Urothelium cell line (cell line): Measurements from ENCODE around the gene NCOA1.
"Not testable (repeated sequence)": the region's sequence is repeated elsewhere in the genome, so short reads cannot be mapped to it uniquely, and the experiment has no call there.

ENCODE experiments used
- DNase-seq: peaks from one replicate; pipeline ENCODE4 v3.0.0; 2011; ENCODE audit warnings: low spot score, mixed read lengths
- FAIRE-seq: peaks from 2 replicates; lab custom pipeline; 2011; peaks lifted over from hg19 to GRCh38; lab: Jason Lieb, UNC

Gene NCOA1

DNA sequence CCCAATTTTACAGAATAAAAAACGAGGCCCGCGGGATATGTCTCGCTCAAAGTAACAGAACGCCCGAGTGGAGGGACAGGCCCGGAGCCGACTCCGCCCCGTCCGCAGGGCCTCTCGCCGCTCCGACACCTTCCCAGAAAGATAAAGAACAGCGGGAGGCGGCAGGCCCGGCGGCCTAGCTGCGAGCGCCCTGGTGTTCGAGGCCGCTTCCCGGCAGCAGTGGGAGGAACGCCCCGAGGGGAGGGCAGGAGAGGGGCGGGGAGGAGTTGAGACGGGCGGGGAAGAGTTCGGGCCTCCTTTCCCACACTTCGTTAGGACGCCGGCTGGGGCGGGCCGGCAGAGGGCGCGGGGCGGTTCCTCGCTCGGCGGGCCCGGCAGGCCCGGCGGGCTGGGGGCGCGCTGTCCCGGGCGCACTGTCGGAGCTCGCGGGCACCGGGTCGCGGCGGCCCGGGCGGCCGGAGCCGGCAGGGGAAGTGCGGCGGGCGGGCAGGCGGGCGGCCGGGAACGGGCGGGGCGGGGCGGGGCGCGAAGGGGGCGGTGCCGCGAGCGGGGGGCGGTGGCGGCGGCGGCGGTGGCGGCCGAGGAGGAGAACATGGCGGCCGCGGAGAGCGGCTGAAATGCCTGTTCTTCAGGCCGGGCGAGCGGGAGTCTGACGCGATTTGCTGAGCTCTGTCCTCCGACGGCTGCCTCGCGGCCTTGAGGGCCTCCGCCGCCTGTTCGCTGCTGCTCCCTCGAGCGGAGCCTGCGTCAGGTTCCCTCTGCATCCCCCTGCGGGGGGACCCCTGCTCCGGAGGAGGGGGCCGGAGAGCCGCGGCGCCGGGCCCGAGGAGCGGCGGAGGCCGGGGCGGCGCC lies at the start of gene NCOA1:
Gene NCOA1, plus strand, starts transcription at position 565 of the 852 bp plus-strand sequence. CDS start 167,424 bp downstream, outside the sequence.
- peak; percentile 96 for DNase-seq
- no peak for FAIRE-seq

GRCh38 chr2:24448797-24449196 lies 42.3 kb upstream of the NCOA1 start:
- DNase-seq (no peak), FAIRE-seq (no peak)

GRCh38 chr2:24449344-24449743 lies 41.7 kb upstream of the NCOA1 start:
- FAIRE-seq: no peak
- no peak for DNase-seq

DNA sequence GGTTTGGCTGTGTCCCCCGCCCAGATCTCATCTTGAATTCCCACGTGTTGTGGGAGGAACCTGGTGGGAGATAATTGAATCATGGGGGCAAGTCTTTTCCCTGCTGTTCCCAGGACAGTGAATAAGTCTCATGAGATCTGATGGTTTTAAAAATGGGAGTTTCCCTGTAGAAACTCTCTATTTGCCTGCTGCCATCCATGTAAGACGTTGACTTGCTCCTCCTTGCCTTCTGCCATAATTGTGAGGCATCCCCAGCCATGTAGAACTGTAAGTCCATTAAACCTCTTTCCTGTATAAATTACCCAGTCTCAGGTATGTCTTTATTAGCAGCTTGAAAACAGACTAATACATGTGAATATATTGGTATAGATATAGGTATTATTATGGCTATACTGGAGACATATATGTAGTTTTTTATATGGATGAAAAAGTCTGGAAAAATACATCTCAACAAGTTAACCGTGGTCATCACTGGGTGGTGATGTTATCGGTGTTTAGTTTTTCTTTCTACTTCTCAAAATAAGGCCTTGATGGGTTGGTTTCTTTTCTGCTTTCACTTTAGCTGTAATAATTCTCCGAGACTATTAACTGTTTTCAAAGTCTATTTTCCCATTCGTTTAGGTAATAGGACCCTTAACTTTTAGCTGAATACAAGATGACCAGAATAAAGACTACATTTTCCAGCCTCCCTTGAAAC lies 39.1 kb upstream of the NCOA1 start:
- FAIRE-seq (no peak), DNase-seq (no peak)

DNA sequence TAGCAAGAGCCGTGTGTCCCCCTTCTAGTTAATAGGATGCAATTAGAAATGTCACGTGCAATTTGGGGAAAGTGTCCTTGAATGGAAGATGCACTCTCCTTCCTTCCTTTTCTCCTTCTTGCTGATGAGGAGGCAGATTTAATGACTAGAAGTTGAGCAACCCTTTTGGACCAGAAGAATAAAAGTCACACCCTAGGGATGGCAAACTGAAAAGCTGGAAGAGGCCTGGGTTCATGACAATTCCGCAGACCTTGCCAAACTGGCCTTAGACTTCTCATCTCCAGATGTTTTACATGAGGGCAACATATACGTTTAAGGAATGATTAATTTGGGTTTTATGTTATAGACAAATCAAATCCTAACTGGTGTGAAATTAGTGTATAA lies 38.6 kb upstream of the NCOA1 start:
- FAIRE-seq: no peak
- DNase-seq: no peak

- no peak for FAIRE-seq
Measured at GRCh38 chr2:24453379-24454073, 37.5 kb upstream of the NCOA1 start.

DNA sequence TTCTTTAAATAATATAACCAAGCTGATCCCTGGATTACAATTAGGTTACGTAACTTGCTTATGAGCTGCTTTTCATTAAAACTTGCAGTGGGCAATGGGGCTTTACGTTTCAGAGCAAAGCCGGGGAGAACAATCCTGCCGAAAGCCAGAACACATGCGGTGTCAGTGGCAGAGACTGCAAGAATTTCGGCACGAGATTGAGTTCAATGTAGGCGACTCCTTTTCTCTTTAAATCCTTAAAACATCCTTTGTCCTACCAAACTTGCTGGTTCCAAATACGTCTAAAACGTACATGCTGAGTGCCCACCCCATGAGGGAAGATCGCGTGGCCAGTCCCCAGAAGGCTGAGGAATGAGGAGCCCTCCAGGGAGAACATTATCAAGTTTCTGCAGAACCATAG lies 36.8 kb upstream of the NCOA1 start:
- no peak for FAIRE-seq
- DNase-seq: no peak

More at GRCh38 chr2:24453379-24454073, 37.5 kb upstream of the NCOA1 start:
- DNase-seq: no peak

DNA sequence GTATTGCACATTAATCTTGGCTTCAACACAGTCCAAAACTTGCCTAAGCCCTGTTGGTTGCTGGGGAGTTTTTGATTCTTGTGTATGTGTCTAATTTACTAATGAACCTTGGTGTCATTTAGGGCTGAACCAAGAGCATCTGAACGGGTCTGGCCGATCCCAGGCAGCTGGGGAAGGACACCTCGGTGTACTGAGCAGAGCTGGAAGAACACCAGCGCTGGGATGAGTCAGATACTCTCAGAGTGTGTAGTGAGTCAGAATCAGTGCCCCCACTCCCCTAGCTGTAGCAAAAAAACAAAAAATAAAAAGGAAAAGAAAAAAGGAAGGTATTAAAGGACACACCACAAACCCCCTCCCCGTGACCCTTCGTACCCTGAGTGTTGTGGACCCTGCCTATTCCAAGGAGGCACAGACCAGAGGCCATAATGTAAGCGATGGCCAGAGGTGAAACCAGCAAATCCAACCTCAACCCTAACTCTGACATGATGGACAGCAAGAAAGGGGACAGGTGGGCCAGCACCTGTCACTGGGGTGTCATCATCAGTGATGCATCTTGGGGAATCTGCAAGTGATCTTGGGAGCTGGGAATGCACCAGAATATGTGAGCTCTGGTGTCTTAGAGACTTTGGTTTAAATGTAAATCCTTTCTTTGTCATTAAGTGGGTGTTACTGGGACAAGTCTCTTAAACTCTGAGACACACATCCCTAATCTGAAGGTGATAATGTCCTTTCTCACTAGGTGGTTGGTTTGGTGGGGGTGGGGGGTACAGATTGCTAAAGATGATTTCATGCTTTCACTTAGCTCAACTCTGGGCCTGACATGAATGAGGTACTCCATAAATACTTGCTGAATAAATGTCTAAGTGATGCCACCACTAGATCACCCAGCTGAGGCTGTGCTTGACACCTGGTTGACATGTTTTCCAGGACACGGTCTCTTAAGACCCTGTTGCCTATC lies 34.2 kb upstream of the NCOA1 start:
- DNase-seq (peak; percentile 94), FAIRE-seq (peak; percentile 46)

GRCh38 chr2:24457696-24458386 lies 33.2 kb upstream of the NCOA1 start:
- no peak for FAIRE-seq
- no peak for DNase-seq

DNA sequence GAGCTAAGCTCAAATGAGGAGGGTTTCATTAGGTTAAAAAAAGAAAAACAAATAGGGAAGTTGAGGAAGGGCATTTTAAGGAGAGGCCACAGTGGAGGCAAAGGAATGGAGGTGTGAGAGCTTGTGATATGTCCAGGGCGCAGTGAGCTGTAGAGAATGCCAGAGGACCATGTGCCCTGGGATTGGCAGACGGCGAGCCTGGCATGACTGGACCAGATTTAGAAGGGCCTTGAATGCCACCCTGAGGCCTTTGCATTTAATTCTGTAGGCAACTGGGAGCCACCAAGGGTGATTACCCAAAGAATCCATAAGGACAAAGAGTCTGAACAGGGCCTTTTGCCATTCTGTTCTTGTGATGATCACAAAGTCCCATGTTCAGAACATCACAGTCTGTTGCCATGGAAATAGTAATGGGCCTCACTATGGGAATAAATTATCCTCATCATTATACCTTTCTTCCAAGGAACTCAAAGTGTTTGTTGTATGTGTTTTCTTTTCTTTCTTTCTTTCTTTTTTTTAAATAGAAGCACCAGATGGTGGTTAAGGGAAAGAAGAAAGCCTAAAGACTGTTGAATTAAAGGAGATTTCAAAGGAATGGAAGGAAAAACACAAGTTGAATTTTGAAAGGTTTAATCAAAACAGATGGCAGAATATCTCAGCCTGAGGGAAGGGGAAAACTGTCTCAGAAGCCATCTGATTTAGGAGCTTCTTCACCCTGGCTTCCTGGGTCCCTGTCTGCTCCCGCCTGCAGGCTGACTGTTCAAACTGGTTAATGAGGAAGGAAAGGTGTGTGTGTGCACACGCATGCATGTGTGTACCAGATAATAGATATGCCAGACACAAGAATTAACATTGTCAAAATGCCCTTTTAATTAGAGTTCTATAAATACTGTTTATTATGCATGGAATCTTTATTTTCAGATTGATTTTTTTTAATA lies 31.6 kb upstream of the NCOA1 start:
- DNase-seq (no peak), FAIRE-seq (no peak)

DNA sequence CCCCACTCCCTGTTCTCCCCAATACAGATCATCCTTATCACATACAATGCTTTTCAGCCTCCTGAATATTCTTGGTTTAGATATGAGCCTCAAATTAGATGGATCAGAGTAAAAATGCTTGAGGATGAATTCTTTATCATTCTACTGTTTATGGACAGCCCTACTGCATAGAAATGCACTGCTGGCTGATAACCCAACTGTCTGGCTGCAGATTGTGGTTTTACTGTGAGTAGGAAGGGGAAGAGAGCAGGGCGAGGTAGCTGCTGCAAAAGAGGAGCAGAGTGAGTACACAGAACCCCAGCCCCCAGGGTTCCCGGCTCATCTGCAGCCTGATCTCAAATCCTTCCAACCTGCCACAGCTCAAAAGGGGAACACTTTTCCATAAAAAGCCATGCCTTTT lies 29.4 kb upstream of the NCOA1 start:
- no peak for DNase-seq

DNA sequence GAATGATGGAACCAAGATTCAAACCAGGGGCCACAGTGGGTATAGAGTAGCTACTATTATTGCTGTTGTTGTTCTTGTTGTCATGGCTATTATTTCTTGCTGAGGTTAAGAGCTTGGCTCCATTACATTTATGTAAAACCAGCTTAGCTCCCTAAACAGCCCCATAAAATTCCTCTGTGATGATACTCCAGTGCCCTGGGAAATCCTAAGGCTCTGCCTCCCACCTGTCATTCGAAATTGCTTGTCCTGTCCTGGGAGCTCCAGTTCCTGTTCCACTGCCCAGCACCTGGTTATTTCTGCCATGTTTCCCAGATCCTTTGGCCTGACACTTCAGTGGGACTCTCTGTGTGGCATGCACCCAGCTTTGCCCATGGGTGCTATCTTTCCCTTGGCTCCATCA lies 27.8 kb upstream of the NCOA1 start:
- no peak for FAIRE-seq
- DNase-seq: no peak

More for the DNA sequence above, 29.4 kb upstream of the NCOA1 start:
- no peak for FAIRE-seq

DNA sequence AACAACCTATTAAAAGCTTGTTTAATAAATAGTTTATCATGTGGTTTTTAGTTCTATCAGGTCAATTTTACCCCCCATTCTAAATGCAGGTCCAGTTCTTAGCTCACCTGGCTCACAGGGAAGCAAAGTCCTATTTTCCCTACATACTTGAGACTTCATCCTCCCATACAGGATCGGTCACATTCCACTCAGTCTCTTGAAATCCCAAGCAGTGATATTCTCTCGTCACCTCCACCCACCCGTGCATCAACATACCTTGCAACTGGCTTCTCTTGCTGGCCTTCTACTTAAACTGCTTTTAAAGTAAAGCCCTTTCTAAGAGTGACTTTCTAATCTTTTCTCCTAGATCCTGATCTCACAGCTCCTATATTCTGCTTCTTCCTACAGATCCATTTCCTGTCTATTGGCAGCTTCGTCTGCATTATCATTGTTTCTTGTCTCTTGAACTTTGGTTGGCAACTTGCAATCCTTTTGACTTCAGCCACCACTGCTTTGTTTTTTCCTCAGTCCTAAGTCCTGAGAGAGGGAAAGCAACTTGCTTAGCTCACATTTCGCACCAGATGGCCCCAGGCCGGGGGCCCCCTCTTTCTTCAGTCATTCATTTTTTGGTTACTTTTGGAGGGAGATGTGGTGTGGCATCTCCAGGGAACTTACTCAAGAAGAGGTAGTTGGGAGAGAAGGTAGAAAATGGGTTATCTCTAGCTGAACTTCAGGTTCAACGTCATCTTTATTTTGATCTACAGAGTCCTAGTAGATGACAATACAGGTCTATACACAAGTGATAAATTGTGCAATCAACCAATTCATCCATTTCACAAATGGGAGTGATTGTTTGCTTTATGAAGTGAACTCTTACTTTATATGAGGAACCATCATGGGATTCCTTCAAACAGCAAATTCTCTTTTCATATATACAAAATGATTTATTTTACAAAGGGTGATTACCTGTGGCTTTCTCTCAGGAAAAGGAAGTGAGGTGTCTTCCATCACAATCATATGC lies 23.9 kb upstream of the NCOA1 start:
- FAIRE-seq: peak; percentile 27
- no peak for DNase-seq

- FAIRE-seq, DNase-seq: not testable (repeated sequence)
Measured at GRCh38 chr2:24468453-24468852, 22.6 kb upstream of the NCOA1 start.

GRCh38 chr2:24469148-24469650 lies 21.9 kb upstream of the NCOA1 start:
- DNase-seq (no peak), FAIRE-seq (no peak)

- no peak for DNase-seq
- no peak for FAIRE-seq
Measured at GRCh38 chr2:24471662-24472061, 19.4 kb upstream of the NCOA1 start.

DNA sequence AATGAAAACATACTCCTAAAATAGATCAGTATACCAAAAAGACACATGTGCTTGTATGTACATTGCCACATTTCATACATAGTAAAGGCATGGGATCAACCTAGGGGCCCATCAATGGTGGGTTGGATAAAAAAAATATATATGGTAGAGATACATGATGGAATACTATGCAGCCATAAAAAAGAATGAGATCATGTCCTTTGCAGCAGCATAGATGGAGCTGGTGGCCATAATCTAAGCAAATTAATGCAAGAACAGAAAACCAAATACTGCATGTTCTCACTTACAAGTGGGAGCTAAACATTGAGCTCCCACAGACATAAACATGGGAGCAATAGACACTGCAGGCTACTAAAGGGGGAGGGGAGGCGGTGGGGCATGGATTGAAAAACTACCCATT lies 18.6 kb upstream of the NCOA1 start:
- no peak for FAIRE-seq
- DNase-seq: no peak
